Neural progenitor cell (in vitro differentiated cells): ENCODE results near the gene GHRH. TPM values are rescaled to one million over a fixed set of nuclear protein-coding genes. Genes with fewer than 3 reads are reported as not detected.
A peak's percentile ranks its signal among the peaks of the same experiment; 100 is the strongest.

Source experiments
- DNase-seq: peaks from one replicate; pipeline ENCODE4 v3.0.0-alpha.2; 2016; ENCODE audit warnings: low spot score
- H2AFZ ChIP-seq: fragments of 200-600 bp; sonication (generic); replicated peaks from 2 replicates; pipeline ENCODE4 v1.6.1; 2016; ENCODE audit warnings: antibody characterized with exemption
- H3F3A ChIP-seq: fragments of 200-600 bp; sonication (generic); 2 replicates; pipeline ENCODE4 v1.6.1; 2016; ENCODE audit warnings: antibody characterized with exemption, low read depth
- H3K27ac ChIP-seq: fragments of 200-600 bp; sonication (generic); 2 replicates; pipeline ENCODE4 v1.5.1; 2016; ENCODE audit warnings: mild to moderate bottlenecking
- H3K27me3 ChIP-seq: fragments of 200-600 bp; sonication (generic); 2 replicates; pipeline ENCODE4 v1.6.1; 2016; ENCODE audit warnings: mild to moderate bottlenecking, moderate library complexity
- H3K36me3 ChIP-seq: fragments of 200-600 bp; sonication (generic); 2 replicates; pipeline ENCODE4 v1.5.1; 2016
- H3K4me1 ChIP-seq: fragments of 200-600 bp; sonication (generic); 2 replicates; pipeline ENCODE4 v1.6.1; 2016; ENCODE audit warnings: mixed run types
- H3K4me2 ChIP-seq: fragments of 200-600 bp; sonication (generic); 2 replicates; pipeline ENCODE4 v1.6.1; 2016
- H3K4me3 ChIP-seq: fragments of 200-600 bp; sonication (generic); 2 replicates; pipeline ENCODE4 v1.5.1; 2016
- H3K79me2 ChIP-seq: fragments of 200-600 bp; sonication (generic); 2 replicates; pipeline ENCODE4 v1.6.1; 2016; ENCODE audit warnings: low read depth
- H3K9ac ChIP-seq: fragments of 200-600 bp; sonication (generic); 2 replicates; pipeline ENCODE4 v1.6.1; 2016
- H3K9me3 ChIP-seq: fragments of 200-600 bp; sonication (generic); 2 replicates; pipeline ENCODE4 v1.5.1; 2016; ENCODE audit warnings: low read depth
- H4K20me1 ChIP-seq: fragments of 200-600 bp; sonication (generic); 2 replicates; pipeline ENCODE4 v1.6.1; 2016; ENCODE audit warnings: low read depth
- H3K27ac Mint-ChIP-seq: 3 replicates; pipeline ENCODE4 v1.8.0; 2021; ENCODE audit warnings: mixed read lengths
- H3K27me3 Mint-ChIP-seq: 2 replicates; pipeline ENCODE4 v1.8.0; 2022; ENCODE audit warnings: low read depth, mild to moderate bottlenecking, inconsistent platforms, moderate library complexity, mixed read lengths; ENCODE audit not compliant: insufficient read depth
- H3K36me3 Mint-ChIP-seq: 3 replicates; pipeline ENCODE4 v1.8.0; 2021; ENCODE audit warnings: mixed read lengths
- H3K4me1 Mint-ChIP-seq: 3 replicates; pipeline ENCODE4 v1.8.0; 2021; ENCODE audit warnings: mixed read lengths
- H3K4me3 Mint-ChIP-seq: 3 replicates; pipeline ENCODE4 v1.8.0; 2021; ENCODE audit warnings: mild to moderate bottlenecking, moderate library complexity, mixed read lengths
- H3K9me3 Mint-ChIP-seq: 3 replicates; pipeline ENCODE4 v1.8.0; 2020; ENCODE audit warnings: mixed read lengths
- EZH2 ChIP-seq: fragments of 200-600 bp; sonication (generic); IDR thresholded peaks from 2 replicates; pipeline ENCODE4 v1.6.1; 2017; ENCODE audit warnings: antibody characterized with exemption, mild to moderate bottlenecking, moderate library complexity
- EZH2phosphoT487 ChIP-seq: fragments of 200-600 bp; sonication (generic); IDR thresholded peaks from 2 replicates; pipeline ENCODE4 v1.6.1; 2017; ENCODE audit warnings: antibody characterized with exemption
- total RNA-seq: library from RNA; depleted of rRNA; stranded (reverse); fragments of >200 nt; gene quantifications from 2 replicates; pipeline ENCODE4 v1.2.3, GENCODE V29; 2015; ENCODE audit warnings: low replicate concordance
- TF ChIP-seq, protein P1 (sequence below): fragments of 200-600 bp; sonication (generic); IDR thresholded peaks from 2 replicates; pipeline ENCODE4 v1.5.1; 2017; ENCODE audit warnings: antibody characterized with exemption, mild to moderate bottlenecking

Gene GHRH
- total RNA-seq, 1 donor from 2014 or later: not detected

DNA sequence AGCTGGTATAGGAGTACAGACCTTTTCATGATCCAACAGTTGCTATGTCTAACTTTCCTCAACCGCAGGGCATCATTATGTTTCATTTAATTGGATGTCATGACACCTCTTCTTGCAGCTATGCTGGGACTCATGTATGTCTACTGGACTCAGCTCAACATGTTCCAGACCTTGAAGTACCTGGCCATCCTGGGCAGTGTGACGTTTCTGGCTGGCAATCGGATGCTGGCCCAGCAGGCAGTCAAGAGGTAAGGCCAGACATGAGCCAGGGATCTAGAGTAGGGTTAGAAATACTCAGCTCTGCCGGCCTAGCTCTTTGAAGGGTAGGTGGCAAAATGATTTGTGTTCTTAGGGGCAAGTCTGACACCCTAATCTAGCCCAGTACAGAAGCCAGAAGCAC lies 25.2 kb downstream of the GHRH start:
- no peaks in the 10 kb centered on the region for H4K20me1 ChIP-seq
- H3K27ac Mint-ChIP-seq: peak overlapping the region; percentile 79
- peaks cover 43% of the 10 kb centered on the region for H3F3A ChIP-seq
- no peak overlapping the region for H3K9ac ChIP-seq
- no peak overlapping the region for H3K4me2 ChIP-seq
- peaks cover 39% of the 10 kb centered on the region for H3K36me3 ChIP-seq
- no peak for DNase-seq
- no peaks in the 10 kb centered on the region for H3K79me2 ChIP-seq
- no peaks in the 10 kb centered on the region for H3K9me3 ChIP-seq
- no peak overlapping the region for H2AFZ ChIP-seq
- H3K27me3 Mint-ChIP-seq: no peaks in the 10 kb centered on the region
- no peak overlapping the region for H3K4me3 ChIP-seq
- peaks cover 23% of the 10 kb centered on the region for H3K4me1 ChIP-seq
- H3K4me1 Mint-ChIP-seq: peaks cover 48% of the 10 kb centered on the region
- TF ChIP-seq EZH2: no peak
- TF ChIP-seq EZH2phosphoT487: no peak
- TF ChIP-seq, protein P1, sequence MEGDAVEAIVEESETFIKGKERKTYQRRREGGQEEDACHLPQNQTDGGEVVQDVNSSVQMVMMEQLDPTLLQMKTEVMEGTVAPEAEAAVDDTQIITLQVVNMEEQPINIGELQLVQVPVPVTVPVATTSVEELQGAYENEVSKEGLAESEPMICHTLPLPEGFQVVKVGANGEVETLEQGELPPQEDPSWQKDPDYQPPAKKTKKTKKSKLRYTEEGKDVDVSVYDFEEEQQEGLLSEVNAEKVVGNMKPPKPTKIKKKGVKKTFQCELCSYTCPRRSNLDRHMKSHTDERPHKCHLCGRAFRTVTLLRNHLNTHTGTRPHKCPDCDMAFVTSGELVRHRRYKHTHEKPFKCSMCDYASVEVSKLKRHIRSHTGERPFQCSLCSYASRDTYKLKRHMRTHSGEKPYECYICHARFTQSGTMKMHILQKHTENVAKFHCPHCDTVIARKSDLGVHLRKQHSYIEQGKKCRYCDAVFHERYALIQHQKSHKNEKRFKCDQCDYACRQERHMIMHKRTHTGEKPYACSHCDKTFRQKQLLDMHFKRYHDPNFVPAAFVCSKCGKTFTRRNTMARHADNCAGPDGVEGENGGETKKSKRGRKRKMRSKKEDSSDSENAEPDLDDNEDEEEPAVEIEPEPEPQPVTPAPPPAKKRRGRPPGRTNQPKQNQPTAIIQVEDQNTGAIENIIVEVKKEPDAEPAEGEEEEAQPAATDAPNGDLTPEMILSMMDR: no peak
- H3K27me3 ChIP-seq: no peaks in the 10 kb centered on the region
- no peak overlapping the region for H3K4me3 Mint-ChIP-seq
- H3K9me3 Mint-ChIP-seq: no peaks in the 10 kb centered on the region
- H3K36me3 Mint-ChIP-seq: peaks cover 62% of the 10 kb centered on the region
- no peak overlapping the region for H3K27ac ChIP-seq

- no peak for TF ChIP-seq EZH2
- TF ChIP-seq, protein P1: no peak
- TF ChIP-seq EZH2phosphoT487: no peak
- no peak for DNase-seq
- Histone ChIP-seq H4K20me1 (no peaks in the 10 kb centered on the region), H3K27ac (no peak overlapping the region), H3K4me1 (peaks cover 32% of the 10 kb centered on the region), H3K36me3 (peaks cover 32% of the 10 kb centered on the region), H3K4me3 (no peak overlapping the region), H3K4me2 (no peak overlapping the region), H2AFZ (no peak overlapping the region), H3F3A (peaks cover 38% of the 10 kb centered on the region), H3K9me3 (no peaks in the 10 kb centered on the region), H3K9ac (no peak overlapping the region), H3K79me2 (peaks cover 6% of the 10 kb centered on the region), H3K27me3 (no peaks in the 10 kb centered on the region)
- Mint-ChIP-seq H3K27ac (peak overlapping the region; percentile 18), H3K9me3 (no peaks in the 10 kb centered on the region), H3K4me1 (peaks cover 52% of the 10 kb centered on the region), H3K36me3 (peaks cover 56% of the 10 kb centered on the region), H3K4me3 (no peak overlapping the region), H3K27me3 (no peaks in the 10 kb centered on the region)
Measured at GRCh38 chr20:37235065-37235464, 26.5 kb downstream of the GHRH start.

- Mint-ChIP-seq H3K9me3 (no peaks in the 10 kb centered on the region), H3K36me3 (peaks cover 58% of the 10 kb centered on the region), H3K27ac (no peak overlapping the region), H3K27me3 (no peaks in the 10 kb centered on the region), H3K4me1 (peaks cover 50% of the 10 kb centered on the region), H3K4me3 (no peak overlapping the region)
- Histone ChIP-seq H3K9me3 (no peaks in the 10 kb centered on the region), H3K36me3 (peaks cover 28% of the 10 kb centered on the region), H3K27ac (no peak overlapping the region), H3K4me3 (no peak overlapping the region), H4K20me1 (no peaks in the 10 kb centered on the region), H3K79me2 (peaks cover 6% of the 10 kb centered on the region), H3K9ac (no peak overlapping the region), H3K27me3 (no peaks in the 10 kb centered on the region), H3K4me1 (peaks cover 37% of the 10 kb centered on the region), H3K4me2 (no peak overlapping the region), H2AFZ (no peak overlapping the region), H3F3A (peaks cover 41% of the 10 kb centered on the region)
- TF ChIP-seq, protein P1: no peak
- no peak for TF ChIP-seq EZH2
- no peak for TF ChIP-seq EZH2phosphoT487
- DNase-seq: no peak
Measured at GRCh38 chr20:37234254-37234581, 27.4 kb downstream of the GHRH start.
